Measurements from ENCODE around the gene JAKMIP1. TPM values are rescaled to one million over a fixed set of nuclear protein-coding genes. Genes with fewer than 3 reads are reported as not detected.

Gene JAKMIP1
- polyA plus RNA-seq, 2 donors, result 0.13 to 0.31 TPM

GRCh38 chr4:5992828-5993321 lies 207.5 kb downstream of the JAKMIP1 start:
- Histone ChIP-seq H3K4me3 (ENCODE audit: low read depth in 1 of 2, low read length in 2 of 2) (no peak overlapping the region), H3K4me1 (ENCODE audit: control insufficient read depth in 2 of 2, insufficient read depth in 2 of 2, low read length in 1 of 2) (peaks cover 0 to 2% of the 10 kb centered on the region in 2 donors), H3K27me3 (ENCODE audit: control insufficient read depth in 1 of 2, insufficient read depth in 2 of 2, low read length in 2 of 2) (peaks cover 0 to 3% of the 10 kb centered on the region in 2 donors), H3K36me3 (ENCODE audit: control insufficient read depth in 2 of 2, insufficient read depth in 2 of 2, low read length in 1 of 2) (no peaks in the 10 kb centered on the region), H3K9me3 (ENCODE audit: control insufficient read depth in 2 of 2, insufficient read depth in 1 of 2, low read depth in 1 of 2, low read length in 1 of 2) (no peaks in the 10 kb centered on the region), H3K27ac (ENCODE audit: low read depth in 2 of 2, low read length in 1 of 2) (no peak overlapping the region)
- 69 to 75% methylated on average over 11 of the region's 11 CpGs for WGBS, 2 donors

DNA sequence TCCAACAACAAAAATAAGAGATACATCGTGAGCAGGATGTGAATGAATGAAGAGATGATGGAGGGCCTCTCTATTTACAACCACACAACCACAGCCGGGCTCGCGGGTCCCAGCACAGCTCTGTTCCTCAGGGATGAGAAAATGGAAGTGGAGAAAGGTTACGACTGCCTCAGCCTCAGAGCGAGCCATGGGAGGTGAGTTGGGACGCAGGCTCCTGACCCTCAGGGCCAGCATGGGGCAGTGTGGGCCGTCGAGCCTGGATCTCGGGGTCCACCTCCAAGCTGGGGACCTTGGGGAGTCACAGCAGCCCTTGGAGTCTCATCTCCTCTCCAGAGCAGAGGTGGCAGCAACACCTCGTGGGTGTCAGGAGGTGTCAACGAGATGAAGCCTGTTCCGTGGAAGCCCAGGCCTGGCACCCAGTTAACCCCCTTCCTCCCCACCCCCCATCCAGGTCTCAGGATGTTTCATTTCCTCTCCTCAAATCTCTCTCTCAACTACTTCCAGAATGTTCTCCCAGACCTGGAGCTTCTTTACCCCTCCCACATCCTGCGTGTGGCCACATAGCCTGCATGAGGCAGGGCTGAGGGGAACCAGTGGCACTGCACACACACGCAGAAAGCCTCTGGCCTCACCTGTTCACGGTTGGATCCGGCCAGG lies 208.1 kb downstream of the JAKMIP1 start:
- H3K9me3 ChIP-seq (ENCODE audit: control insufficient read depth in 2 of 2, insufficient read depth in 1 of 2, low read depth in 1 of 2, low read length in 1 of 2), result no peaks in the 10 kb centered on the region
- no peaks in the 10 kb centered on the region for H3K36me3 ChIP-seq (ENCODE audit: control insufficient read depth in 2 of 2, insufficient read depth in 2 of 2, low read length in 1 of 2)
- 73 to 74% methylated on average over 17 of the region's 17 CpGs for WGBS, 2 donors
- H3K27me3 ChIP-seq (ENCODE audit: control insufficient read depth in 1 of 2, insufficient read depth in 2 of 2, low read length in 2 of 2), result peaks cover 0 to 3% of the 10 kb centered on the region in 2 donors
- H3K4me3 ChIP-seq (ENCODE audit: low read depth in 1 of 2, low read length in 2 of 2), result no peak overlapping the region
- H3K4me1 ChIP-seq (ENCODE audit: control insufficient read depth in 2 of 2, insufficient read depth in 2 of 2, low read length in 1 of 2), result peaks cover 0 to 2% of the 10 kb centered on the region in 2 donors
- no peak overlapping the region for H3K27ac ChIP-seq (ENCODE audit: low read depth in 2 of 2, low read length in 1 of 2)

DNA sequence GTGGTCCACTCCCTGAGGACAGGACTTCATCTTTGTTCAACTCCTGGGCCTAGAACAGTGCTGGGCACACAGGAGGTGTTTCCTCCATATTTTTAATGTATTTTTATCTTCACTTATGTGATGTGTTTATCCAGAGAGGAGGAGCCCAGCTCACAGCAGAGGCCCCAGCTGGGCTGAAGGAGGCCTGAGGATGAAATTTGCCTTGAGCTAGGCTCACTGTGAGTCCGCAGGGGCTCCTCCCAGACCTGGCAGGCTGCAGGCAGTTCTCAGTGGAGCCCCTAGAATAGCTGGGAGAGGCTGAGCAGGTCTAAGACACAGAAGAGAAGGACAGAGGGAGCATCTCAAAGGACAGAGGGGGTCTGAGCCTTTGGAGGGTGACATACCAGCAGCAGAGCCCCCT lies 208.9 kb downstream of the JAKMIP1 start:
- H3K4me3 ChIP-seq (ENCODE audit: low read depth in 1 of 2, low read length in 2 of 2), result no peak overlapping the region
- no peaks in the 10 kb centered on the region for H3K9me3 ChIP-seq (ENCODE audit: control insufficient read depth in 2 of 2, insufficient read depth in 1 of 2, low read depth in 1 of 2, low read length in 1 of 2)
- H3K4me1 ChIP-seq (ENCODE audit: control insufficient read depth in 2 of 2, insufficient read depth in 2 of 2, low read length in 1 of 2), result peaks cover 0 to 2% of the 10 kb centered on the region in 2 donors
- peaks cover 0 to 3% of the 10 kb centered on the region in 2 donors for H3K27me3 ChIP-seq (ENCODE audit: control insufficient read depth in 1 of 2, insufficient read depth in 2 of 2, low read length in 2 of 2)
- 38 to 50% methylated on average over 1 of the region's 1 CpG for WGBS, 2 donors
- no peaks in the 10 kb centered on the region for H3K36me3 ChIP-seq (ENCODE audit: control insufficient read depth in 2 of 2, insufficient read depth in 2 of 2, low read length in 1 of 2)
- H3K27ac ChIP-seq (ENCODE audit: low read depth in 2 of 2, low read length in 1 of 2), result no peak overlapping the region

DNA sequence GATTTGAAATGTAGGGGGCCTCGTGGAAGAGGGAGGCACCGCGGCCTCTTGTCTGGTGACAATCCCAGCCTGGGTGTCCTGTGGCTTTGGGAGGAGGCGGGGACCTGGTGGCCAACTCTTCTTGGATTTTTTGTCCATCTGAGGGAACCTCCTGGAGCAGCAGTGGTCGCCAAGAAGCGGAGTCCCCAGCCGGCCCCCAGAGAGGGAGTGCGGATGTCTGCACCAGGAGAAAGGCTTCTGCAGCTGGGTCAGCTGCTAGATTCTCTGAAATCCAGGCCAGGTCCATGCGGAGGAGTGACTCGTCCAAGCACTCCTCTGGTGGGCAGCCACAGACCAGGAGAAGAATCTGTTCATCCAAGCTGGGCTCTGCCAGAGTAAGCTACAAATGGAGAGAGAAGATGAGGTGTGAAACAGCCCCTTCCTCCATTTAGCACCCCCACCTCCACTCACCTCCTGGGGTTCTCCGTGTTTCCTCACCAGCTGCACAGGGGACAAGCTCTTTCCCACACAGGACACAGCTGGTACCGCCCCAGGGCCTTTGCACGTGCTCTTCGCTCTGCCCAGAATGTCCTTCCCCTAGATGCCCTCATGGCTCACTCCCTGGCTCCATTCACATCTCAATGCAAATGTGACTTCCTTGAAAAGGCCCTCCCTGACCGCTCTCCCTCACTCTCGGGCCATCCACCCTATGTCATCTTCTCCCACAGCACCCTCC lies 209.7 kb downstream of the JAKMIP1 start:
- Histone ChIP-seq H3K27ac (ENCODE audit: low read depth in 2 of 2, low read length in 1 of 2) (no peak overlapping the region), H3K9me3 (ENCODE audit: control insufficient read depth in 2 of 2, insufficient read depth in 1 of 2, low read depth in 1 of 2, low read length in 1 of 2) (no peaks in the 10 kb centered on the region), H3K36me3 (ENCODE audit: control insufficient read depth in 2 of 2, insufficient read depth in 2 of 2, low read length in 1 of 2) (no peaks in the 10 kb centered on the region), H3K27me3 (ENCODE audit: control insufficient read depth in 1 of 2, insufficient read depth in 2 of 2, low read length in 2 of 2) (peaks cover 0 to 3% of the 10 kb centered on the region in 2 donors), H3K4me1 (ENCODE audit: control insufficient read depth in 2 of 2, insufficient read depth in 2 of 2, low read length in 1 of 2) (peaks cover 0 to 2% of the 10 kb centered on the region in 2 donors), H3K4me3 (ENCODE audit: low read depth in 1 of 2, low read length in 2 of 2) (no peak overlapping the region)
- 87 to 88% methylated on average over 16 of the region's 16 CpGs for WGBS, 2 donors

- WGBS, 2 donors, result 74 to 76% methylated on average over 18 of the region's 18 CpGs
Observed at GRCh38 chr4:5989236-5990225, 210.8 kb downstream of the JAKMIP1 start.

GRCh38 chr4:5988086-5988845 lies 212.1 kb downstream of the JAKMIP1 start:
- H3K9me3 ChIP-seq (ENCODE audit: control insufficient read depth in 2 of 2, insufficient read depth in 1 of 2, low read depth in 1 of 2, low read length in 1 of 2), result peaks cover 2 to 3% of the 10 kb centered on the region in 2 donors
- H3K4me1 ChIP-seq (ENCODE audit: control insufficient read depth in 2 of 2, insufficient read depth in 2 of 2, low read length in 1 of 2), result no peaks in the 10 kb centered on the region
- no peaks in the 10 kb centered on the region for H3K36me3 ChIP-seq (ENCODE audit: control insufficient read depth in 2 of 2, insufficient read depth in 2 of 2, low read length in 1 of 2)
- H3K27me3 ChIP-seq (ENCODE audit: control insufficient read depth in 1 of 2, insufficient read depth in 2 of 2, low read length in 2 of 2), result peaks cover 0 to 3% of the 10 kb centered on the region in 2 donors
- WGBS, 2 donors, result 76 to 82% methylated on average over 14 of the region's 14 CpGs
- no peak overlapping the region for H3K27ac ChIP-seq (ENCODE audit: low read depth in 2 of 2, low read length in 1 of 2)
- no peak overlapping the region for H3K4me3 ChIP-seq (ENCODE audit: low read depth in 1 of 2, low read length in 2 of 2)

More at GRCh38 chr4:5989236-5990225, 210.8 kb downstream of the JAKMIP1 start:
- no peak overlapping the region for H3K27ac ChIP-seq (ENCODE audit: low read depth in 2 of 2, low read length in 1 of 2)
- H3K36me3 ChIP-seq (ENCODE audit: control insufficient read depth in 2 of 2, insufficient read depth in 2 of 2, low read length in 1 of 2), result no peaks in the 10 kb centered on the region
- H3K9me3 ChIP-seq (ENCODE audit: control insufficient read depth in 2 of 2, insufficient read depth in 1 of 2, low read depth in 1 of 2, low read length in 1 of 2), result no peaks in the 10 kb centered on the region
- H3K4me3 ChIP-seq (ENCODE audit: low read depth in 1 of 2, low read length in 2 of 2), result no peak overlapping the region
- H3K4me1 ChIP-seq (ENCODE audit: control insufficient read depth in 2 of 2, insufficient read depth in 2 of 2, low read length in 1 of 2), result peaks cover 0 to 2% of the 10 kb centered on the region in 2 donors
- peaks cover 0 to 3% of the 10 kb centered on the region in 2 donors for H3K27me3 ChIP-seq (ENCODE audit: control insufficient read depth in 1 of 2, insufficient read depth in 2 of 2, low read length in 2 of 2)

DNA sequence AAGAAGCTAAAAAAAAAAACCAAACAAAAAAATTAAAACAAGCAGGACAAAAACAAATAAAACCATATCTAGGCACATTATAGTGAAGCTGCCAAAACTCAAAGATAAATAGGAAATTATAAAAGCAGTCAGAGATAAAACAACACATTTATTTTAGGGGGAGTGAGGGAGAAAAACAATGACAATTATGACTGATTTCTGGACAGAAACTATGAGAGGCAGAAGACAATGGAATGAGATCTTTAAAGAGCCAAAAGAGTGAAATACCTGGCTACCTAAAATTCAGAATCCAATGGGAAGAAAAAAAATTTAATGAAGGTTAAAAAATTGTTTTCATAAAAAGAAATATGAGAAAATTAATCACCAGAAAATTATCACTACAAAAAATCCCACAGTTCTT lies 215.5 kb downstream of the JAKMIP1 start:
- Histone ChIP-seq H3K4me1 (ENCODE audit: control insufficient read depth in 2 of 2, insufficient read depth in 2 of 2, low read length in 1 of 2) (peaks cover 0 to 4% of the 10 kb centered on the region in 2 donors), H3K27me3 (ENCODE audit: control insufficient read depth in 1 of 2, insufficient read depth in 2 of 2, low read length in 2 of 2) (peaks cover 0 to 3% of the 10 kb centered on the region in 2 donors), H3K27ac (ENCODE audit: low read depth in 2 of 2, low read length in 1 of 2) (no peak overlapping the region), H3K4me3 (ENCODE audit: low read depth in 1 of 2, low read length in 2 of 2) (no peak overlapping the region), H3K9me3 (ENCODE audit: control insufficient read depth in 2 of 2, insufficient read depth in 1 of 2, low read depth in 1 of 2, low read length in 1 of 2) (peaks cover 3 to 7% of the 10 kb centered on the region in 2 donors), H3K36me3 (ENCODE audit: control insufficient read depth in 2 of 2, insufficient read depth in 2 of 2, low read length in 1 of 2) (no peaks in the 10 kb centered on the region)

GRCh38 chr4:5982156-5982973 lies 218.0 kb downstream of the JAKMIP1 start:
- 78 to 79% methylated on average over 9 of the region's 9 CpGs for WGBS, 2 donors
- H3K4me1 ChIP-seq (ENCODE audit: control insufficient read depth in 2 of 2, insufficient read depth in 2 of 2, low read length in 1 of 2), result peaks cover 0 to 4% of the 10 kb centered on the region in 2 donors
- H3K36me3 ChIP-seq (ENCODE audit: control insufficient read depth in 2 of 2, insufficient read depth in 2 of 2, low read length in 1 of 2), result no peaks in the 10 kb centered on the region

More at GRCh38 chr4:5982156-5982973, 218.0 kb downstream of the JAKMIP1 start:
- Histone ChIP-seq H3K9me3 (ENCODE audit: control insufficient read depth in 2 of 2, insufficient read depth in 1 of 2, low read depth in 1 of 2, low read length in 1 of 2) (peaks cover 3 to 7% of the 10 kb centered on the region in 2 donors), H3K27me3 (ENCODE audit: control insufficient read depth in 1 of 2, insufficient read depth in 2 of 2, low read length in 2 of 2) (peaks cover 0 to 3% of the 10 kb centered on the region in 2 donors), H3K27ac (ENCODE audit: low read depth in 2 of 2, low read length in 1 of 2) (no peak overlapping the region), H3K4me3 (ENCODE audit: low read depth in 1 of 2, low read length in 2 of 2) (no peak overlapping the region)
